Measurements from ENCODE around the gene NCAM1. TPM values are rescaled to one million over a fixed set of nuclear protein-coding genes. Genes with fewer than 3 reads are reported as not detected.

NCAM1 gene
- total RNA-seq, 1 experiment from 2014 or later = not detected

DNA sequence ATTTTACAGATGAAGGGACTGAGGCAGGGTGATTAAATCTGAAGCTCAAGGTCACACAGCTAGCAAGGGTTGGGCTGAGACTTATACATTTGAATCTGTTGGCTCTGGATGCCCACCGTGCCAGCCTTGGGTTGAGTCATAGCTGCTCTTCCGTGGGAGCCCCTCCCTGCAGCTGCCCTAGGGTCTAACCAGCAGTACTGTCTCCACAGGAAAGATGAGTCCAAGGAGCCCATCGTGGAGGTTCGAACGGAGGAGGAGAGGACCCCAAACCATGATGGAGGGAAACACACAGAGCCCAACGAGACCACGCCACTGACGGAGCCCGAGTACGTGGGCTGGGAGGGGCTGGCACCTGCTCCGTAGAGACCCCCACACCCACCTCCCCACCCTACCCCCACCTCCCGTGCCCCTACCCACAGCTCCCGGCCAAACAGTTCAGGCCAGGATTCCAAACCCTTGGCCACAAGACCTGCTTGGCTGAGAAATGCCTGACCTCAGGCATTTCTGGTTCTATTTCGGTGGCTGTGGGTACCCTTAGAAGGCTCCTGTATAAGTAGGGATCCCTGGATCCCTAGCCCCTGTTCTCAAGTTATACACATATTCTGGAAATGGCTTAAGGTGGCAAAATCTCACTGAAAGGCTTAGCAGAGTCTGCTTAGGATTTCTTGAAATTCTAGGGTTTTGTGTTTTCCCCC, 310.5 kb downstream of the NCAM1 start:
- Histone ChIP-seq H3K79me2 (ENCODE audit: low read length) (no peaks in the 10 kb centered on the region), H3K9me3 (ENCODE audit: low read length) (no peaks in the 10 kb centered on the region), H3F3A (ENCODE audit: low read length, unreplicated experiment) (no peaks in the 10 kb centered on the region), H3K4me3 (ENCODE audit: low read length) (no peak overlapping the region), H3K27ac (ENCODE audit: low read length) (no peak overlapping the region), H3K4me1 (ENCODE audit: insufficient read depth, low read length) (no peaks in the 10 kb centered on the region), H3K9ac (ENCODE audit: low read length) (no peak overlapping the region), H3K36me3 (ENCODE audit: low read depth, low read length) (no peaks in the 10 kb centered on the region), H3K4me2 (ENCODE audit: low read length) (no peak overlapping the region), H3K27me3 (ENCODE audit: low read length) (peaks cover 35% of the 10 kb centered on the region), H4K20me1 (ENCODE audit: low read length) (no peaks in the 10 kb centered on the region), H3K9me2 (replicated peaks; ENCODE audit: low read length) (no peaks in the 10 kb centered on the region), H2AFZ (ENCODE audit: low read length) (no peak overlapping the region)
- ChIA-PET POLR2A (ENCODE audit: unreplicated experiment) (no interaction called here), CTCF (interaction anchor here (0.6 kb wide), 1 partner anchor 550 kb away, joined by 3 read pairs; no protein-coding TSS in a partner anchor)
- no peak for ATAC-seq
- intact Hi-C loops (cut with micrococcal nuclease) = no loop called here
- no peak for DNase-seq
- TF ChIP-seq EZH2 (IDR thresholded peaks at IDR 0.05; ENCODE audit: low read length, unreplicated experiment) = no peak
- TF ChIP-seq, protein P1, sequence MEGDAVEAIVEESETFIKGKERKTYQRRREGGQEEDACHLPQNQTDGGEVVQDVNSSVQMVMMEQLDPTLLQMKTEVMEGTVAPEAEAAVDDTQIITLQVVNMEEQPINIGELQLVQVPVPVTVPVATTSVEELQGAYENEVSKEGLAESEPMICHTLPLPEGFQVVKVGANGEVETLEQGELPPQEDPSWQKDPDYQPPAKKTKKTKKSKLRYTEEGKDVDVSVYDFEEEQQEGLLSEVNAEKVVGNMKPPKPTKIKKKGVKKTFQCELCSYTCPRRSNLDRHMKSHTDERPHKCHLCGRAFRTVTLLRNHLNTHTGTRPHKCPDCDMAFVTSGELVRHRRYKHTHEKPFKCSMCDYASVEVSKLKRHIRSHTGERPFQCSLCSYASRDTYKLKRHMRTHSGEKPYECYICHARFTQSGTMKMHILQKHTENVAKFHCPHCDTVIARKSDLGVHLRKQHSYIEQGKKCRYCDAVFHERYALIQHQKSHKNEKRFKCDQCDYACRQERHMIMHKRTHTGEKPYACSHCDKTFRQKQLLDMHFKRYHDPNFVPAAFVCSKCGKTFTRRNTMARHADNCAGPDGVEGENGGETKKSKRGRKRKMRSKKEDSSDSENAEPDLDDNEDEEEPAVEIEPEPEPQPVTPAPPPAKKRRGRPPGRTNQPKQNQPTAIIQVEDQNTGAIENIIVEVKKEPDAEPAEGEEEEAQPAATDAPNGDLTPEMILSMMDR (conservative IDR thresholded peaks at IDR 0.05; ENCODE audit: low read depth, low read length) = no peak
- no peak for TF ChIP-seq EZH2phosphoT487 (IDR thresholded peaks at IDR 0.05; ENCODE audit: borderline replicate concordance, low read length)
- no TSS peak for BruUV-seq (replicated peaks)

DNA sequence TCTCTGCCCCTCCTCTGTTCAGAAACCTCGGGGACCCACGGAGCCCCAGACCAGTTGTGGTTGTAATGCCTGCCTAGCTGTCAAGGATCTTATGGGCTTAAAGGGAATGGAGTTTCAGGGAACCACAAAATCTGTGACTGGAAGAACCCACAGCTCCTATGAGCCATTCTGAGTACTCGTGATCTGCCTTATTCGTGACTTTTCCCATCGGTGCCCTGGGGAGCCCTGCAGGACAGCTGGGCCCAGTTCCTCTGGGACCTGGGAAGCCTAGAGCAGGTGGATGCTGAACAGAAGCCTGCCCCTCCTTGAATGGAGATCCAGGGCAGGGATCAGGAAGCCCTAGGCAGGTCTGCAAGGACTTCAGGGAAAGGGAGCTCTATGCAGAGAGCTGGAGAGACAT, 311.1 kb downstream of the NCAM1 start:
- no peaks in the 10 kb centered on the region for H3K79me2 ChIP-seq (ENCODE audit: low read length)
- H2AFZ ChIP-seq (ENCODE audit: low read length) = no peak overlapping the region
- no peaks in the 10 kb centered on the region for H3K9me2 ChIP-seq (replicated peaks; ENCODE audit: low read length)
- no peak overlapping the region for H3K27ac ChIP-seq (ENCODE audit: low read length)
- ATAC-seq = no peak
- H3F3A ChIP-seq (ENCODE audit: low read length, unreplicated experiment) = no peaks in the 10 kb centered on the region
- no peak overlapping the region for H3K4me2 ChIP-seq (ENCODE audit: low read length)
- peaks cover 35% of the 10 kb centered on the region for H3K27me3 ChIP-seq (ENCODE audit: low read length)
- POLR2A ChIA-PET (ENCODE audit: unreplicated experiment) = no interaction called here
- no peaks in the 10 kb centered on the region for H3K36me3 ChIP-seq (ENCODE audit: low read depth, low read length)
- no peak overlapping the region for H3K4me3 ChIP-seq (ENCODE audit: low read length)
- BruUV-seq (replicated peaks) = no TSS peak
- TF ChIP-seq EZH2 (IDR thresholded peaks at IDR 0.05; ENCODE audit: low read length, unreplicated experiment) = no peak
- TF ChIP-seq EZH2phosphoT487 (IDR thresholded peaks at IDR 0.05; ENCODE audit: borderline replicate concordance, low read length) = no peak
- TF ChIP-seq, protein P1 (conservative IDR thresholded peaks at IDR 0.05; ENCODE audit: low read depth, low read length) = no peak
- DNase-seq = no peak
- intact Hi-C loops (cut with micrococcal nuclease) = no loop called here
- CTCF ChIA-PET = interaction anchor here (0.6 kb wide), 1 partner anchor 551 kb away, joined by 3 read pairs; no protein-coding TSS in a partner anchor
- H4K20me1 ChIP-seq (ENCODE audit: low read length) = no peaks in the 10 kb centered on the region
- no peak overlapping the region for H3K9ac ChIP-seq (ENCODE audit: low read length)
- no peaks in the 10 kb centered on the region for H3K9me3 ChIP-seq (ENCODE audit: low read length)
- no peaks in the 10 kb centered on the region for H3K4me1 ChIP-seq (ENCODE audit: insufficient read depth, low read length)

DNA sequence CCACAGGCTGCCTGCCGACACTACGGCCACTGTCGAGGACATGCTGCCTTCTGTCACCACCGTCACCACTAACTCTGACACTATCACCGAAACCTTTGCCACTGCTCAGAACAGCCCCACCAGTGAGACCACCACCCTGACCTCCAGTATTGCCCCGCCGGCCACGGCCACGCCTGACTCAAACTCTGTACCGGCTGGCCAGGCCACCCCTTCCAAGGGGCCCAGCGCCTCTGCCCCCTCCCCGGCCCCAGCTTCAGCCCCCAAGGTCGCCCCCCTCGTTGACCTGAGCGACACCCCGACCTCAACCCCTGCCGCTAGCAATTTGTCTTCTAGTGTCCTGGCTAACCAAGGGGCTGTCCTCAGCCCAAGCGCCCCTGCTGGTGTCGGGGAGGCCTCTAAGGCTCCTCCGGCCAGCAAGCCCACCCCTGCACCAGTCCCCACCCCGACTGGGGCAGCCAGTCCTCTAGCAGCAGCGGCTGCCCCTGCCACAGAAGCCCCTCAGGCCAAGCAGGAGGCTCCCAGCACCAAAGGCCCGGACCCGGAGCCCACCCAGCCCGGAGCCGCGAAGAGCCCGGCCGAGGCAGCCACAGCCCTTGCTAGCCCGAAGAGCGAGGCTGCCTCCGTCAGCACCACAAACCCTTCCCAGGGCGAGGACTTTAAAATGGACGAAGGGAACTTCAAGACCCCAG, 311.9 kb downstream of the NCAM1 start:
- BruUV-seq (replicated peaks) = no TSS peak
- ATAC-seq (no peak), DNase-seq (no peak)
- no peaks in the 10 kb centered on the region for H3K9me2 ChIP-seq (replicated peaks; ENCODE audit: low read length)
- H3K4me1 ChIP-seq (ENCODE audit: insufficient read depth, low read length) = no peaks in the 10 kb centered on the region
- no peak overlapping the region for H3K4me3 ChIP-seq (ENCODE audit: low read length)
- H3F3A ChIP-seq (ENCODE audit: low read length, unreplicated experiment) = no peaks in the 10 kb centered on the region
- no peaks in the 10 kb centered on the region for H3K36me3 ChIP-seq (ENCODE audit: low read depth, low read length)
- no peaks in the 10 kb centered on the region for H3K79me2 ChIP-seq (ENCODE audit: low read length)
- no peak overlapping the region for H3K4me2 ChIP-seq (ENCODE audit: low read length)
- ChIA-PET CTCF (no interaction called here), POLR2A (ENCODE audit: unreplicated experiment) (no interaction called here)
- peaks cover 35% of the 10 kb centered on the region for H3K27me3 ChIP-seq (ENCODE audit: low read length)
- no peak overlapping the region for H3K27ac ChIP-seq (ENCODE audit: low read length)
- H3K9ac ChIP-seq (ENCODE audit: low read length) = no peak overlapping the region
- TF ChIP-seq EZH2phosphoT487 (IDR thresholded peaks at IDR 0.05; ENCODE audit: borderline replicate concordance, low read length) (no peak), EZH2 (IDR thresholded peaks at IDR 0.05; ENCODE audit: low read length, unreplicated experiment) (no peak)
- TF ChIP-seq, protein P1 (conservative IDR thresholded peaks at IDR 0.05; ENCODE audit: low read depth, low read length) = no peak
- no peak overlapping the region for H2AFZ ChIP-seq (ENCODE audit: low read length)
- H4K20me1 ChIP-seq (ENCODE audit: low read length) = no peaks in the 10 kb centered on the region
- intact Hi-C loops (cut with micrococcal nuclease) = no loop called here
- no peaks in the 10 kb centered on the region for H3K9me3 ChIP-seq (ENCODE audit: low read length)

All from PC-3 (cell line).